ENCODE data around the gene DZIP3.

- TF ChIP-seq EZH2 (IDR thresholded peaks at IDR 0.05): no peak
- no peak for TF ChIP-seq CTCF (IDR thresholded peaks at IDR 0.05)
These were observed 15.5 kb downstream of the DZIP3 start for GRCh38 chr3:108605028-108605427.

Data from neural progenitor cell (in vitro differentiated cells).